ENCODE results near the gene PDYN.

Gene PDYN

DNA sequence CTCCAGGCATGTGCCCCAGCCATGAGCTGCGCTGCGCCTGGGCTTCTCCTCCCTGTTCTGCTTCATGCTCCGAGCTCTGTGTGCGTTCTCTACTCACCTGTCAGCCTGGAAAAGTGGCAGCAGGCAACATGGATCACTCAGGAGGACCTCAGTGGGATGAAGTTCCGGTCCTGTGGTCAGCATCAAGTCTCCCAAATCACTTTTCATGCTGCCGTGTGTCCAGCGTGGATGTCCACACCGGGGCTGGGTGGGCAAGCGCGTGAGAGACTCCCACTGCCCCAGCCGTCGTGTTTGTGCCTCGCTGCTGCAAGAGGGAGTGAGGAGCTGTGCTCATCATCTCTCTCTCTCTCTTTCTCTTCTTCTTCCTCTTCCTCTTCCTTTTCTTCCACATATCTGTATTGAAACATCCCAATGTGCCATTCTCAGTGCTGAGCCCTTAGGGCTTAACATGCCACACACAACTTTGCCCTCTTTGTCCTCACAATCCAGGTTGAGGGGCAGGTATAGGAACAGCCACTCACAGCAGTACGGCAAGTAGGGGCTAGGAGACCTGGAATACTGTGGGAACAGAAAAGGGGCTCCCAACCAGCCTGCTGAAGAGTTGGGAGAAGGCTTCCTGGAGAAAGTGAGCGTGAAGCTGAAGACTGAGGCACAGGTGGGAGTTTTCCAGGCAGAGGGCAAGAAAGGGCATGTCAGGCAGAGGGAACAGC lies 3.8 kb upstream of the PDYN start:
- DNase-seq (ENCODE audit: low read depth) = no peak
- H3K4me3 ChIP-seq (ENCODE audit: low read depth, low read length) = no peak overlapping the region

DNA sequence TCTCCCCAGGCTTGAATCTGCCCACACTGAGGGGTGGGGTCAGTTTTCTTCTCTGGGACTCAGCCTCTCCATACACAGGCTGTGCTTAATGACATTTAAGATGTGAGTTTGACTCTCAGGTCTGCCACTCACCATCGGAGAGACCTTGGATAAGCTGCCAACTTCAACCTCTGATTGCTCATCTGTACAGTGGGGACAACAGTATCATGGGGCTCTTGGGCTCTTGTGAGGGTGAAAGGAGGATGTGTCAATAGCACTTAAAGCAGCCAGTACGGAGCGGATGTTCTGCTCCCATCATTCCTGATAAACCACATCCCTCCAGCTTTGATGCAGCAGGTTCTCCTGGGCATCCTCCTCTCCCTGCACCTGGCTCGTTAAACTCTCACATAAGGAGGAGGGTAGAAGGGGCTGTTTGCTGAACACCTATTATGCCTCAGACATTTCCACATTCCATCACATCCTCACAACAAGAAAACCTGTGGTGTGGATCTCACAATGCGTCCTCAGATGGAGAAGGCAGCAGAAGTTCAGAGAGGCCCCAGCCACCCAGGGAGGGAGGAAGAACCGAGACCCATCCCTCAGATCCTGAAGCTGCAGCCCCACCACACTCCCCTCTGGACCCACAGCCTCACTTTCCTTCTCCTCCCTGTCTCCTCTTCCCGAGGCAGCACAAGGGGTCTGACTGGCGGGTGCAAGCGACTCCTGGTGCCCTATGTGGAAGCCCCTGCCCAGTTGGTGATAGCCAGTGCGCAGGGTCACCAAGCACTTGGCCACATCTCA lies 1.9 kb upstream of the PDYN start:
- DNase-seq (ENCODE audit: low read depth) = no peak
- no peak overlapping the region for H3K4me3 ChIP-seq (ENCODE audit: low read depth, low read length)

DNA sequence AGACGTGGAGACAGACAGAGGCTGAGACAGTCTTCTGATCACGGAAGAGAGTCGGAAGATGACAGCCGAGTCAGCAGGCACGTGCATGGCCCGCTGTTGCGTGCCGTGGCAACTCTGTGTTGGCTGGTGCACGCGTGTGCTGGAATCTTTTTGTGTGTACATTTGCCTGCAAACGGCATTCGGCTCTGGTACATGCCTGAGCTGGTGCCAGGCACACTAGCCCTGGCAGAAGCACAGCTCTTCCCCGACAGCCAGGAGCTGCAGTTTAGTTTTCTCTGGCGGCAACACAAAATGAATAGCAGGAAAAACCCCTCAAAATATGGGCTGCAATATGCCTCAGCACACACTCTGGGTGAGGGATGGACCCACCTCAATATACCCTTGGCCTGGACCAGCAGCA lies 769 bp upstream of the PDYN start:
- DNase-seq (ENCODE audit: low read depth) = no peak
- no peak overlapping the region for H3K4me3 ChIP-seq (ENCODE audit: low read depth, low read length)

DNA sequence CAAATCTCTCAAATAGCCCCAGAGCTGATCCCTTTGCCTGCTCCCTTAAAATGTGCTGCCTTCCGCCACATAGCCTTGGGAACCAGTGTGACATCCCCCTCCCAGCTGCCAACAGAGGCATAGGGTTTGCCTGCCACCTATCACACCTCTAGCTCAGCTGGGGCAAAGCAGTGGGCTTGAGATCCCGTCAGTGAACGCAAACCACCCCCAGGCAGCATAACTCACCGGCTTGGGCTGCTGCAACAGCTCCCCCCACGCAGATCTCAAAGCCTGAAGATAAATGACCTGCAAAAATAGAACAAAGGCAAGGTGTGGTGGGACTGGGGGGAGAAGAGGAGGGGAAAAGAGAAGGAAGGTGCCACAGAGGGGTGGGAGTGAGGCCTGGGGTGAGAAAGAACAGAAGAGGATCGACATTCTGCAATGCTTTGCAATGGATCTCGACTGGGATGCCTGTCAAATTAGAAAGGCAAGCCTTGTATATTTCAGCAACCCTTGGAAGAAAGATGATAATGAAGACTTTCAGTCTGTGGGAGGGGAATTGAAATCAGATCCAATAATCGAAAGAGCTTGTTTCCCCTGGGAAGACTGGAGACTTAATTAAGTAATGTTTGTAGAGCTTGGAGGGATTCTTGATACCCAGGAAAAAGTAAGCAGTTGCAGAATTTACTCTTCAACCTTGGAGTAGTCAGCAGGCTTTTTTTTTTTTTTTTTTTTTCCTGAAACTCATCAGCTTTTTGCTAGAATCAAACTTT lies 1.3 kb downstream of the PDYN start:
- no peak overlapping the region for H3K4me3 ChIP-seq (ENCODE audit: low read depth, low read length)
- DNase-seq (ENCODE audit: low read depth) = no peak

DNA sequence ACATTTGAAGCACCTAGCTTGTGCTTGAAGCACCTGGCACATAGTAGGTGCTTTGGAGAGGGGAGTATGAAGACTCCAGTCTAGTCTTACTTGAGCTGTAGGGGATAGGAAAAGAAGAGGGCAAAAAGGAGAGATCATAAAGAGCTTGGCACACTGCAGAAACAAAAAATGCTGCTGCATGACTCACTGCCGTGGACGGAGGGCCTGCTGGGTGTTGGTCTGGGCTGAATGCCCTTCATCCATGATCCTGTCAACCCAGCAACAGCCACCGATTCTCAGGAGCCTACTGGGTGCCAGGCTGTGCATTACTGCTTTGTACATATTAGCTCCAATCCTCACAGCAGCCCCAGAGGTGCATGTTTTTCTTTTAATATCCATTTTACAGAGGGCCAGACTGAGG lies 6.0 kb downstream of the PDYN start:
- no peak for DNase-seq (ENCODE audit: low read depth)
- no peak overlapping the region for H3K4me3 ChIP-seq (ENCODE audit: low read depth, low read length)

DNA sequence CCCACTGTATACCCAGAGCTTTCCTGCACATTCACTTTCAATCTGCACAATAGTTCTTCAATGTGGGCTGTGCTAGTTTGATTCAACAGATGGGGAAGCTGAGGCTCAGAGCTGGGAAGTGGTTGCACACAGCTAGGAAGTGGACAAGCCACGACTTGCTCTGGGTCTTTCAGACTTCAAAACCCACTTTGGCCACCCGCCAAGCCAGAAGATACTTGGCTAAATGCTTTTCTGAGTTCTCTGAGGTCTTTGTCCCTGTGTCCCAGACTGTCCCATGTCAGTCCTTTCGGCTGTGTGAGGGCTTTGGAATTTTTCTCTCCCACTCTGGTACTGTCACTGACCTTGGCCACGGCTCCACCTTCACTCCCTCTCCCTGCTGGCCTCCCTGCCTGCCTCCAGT lies 10.6 kb downstream of the PDYN start:
- H3K4me3 ChIP-seq (ENCODE audit: low read depth, low read length) = no peak overlapping the region
- no peak for DNase-seq (ENCODE audit: low read depth)

DNA sequence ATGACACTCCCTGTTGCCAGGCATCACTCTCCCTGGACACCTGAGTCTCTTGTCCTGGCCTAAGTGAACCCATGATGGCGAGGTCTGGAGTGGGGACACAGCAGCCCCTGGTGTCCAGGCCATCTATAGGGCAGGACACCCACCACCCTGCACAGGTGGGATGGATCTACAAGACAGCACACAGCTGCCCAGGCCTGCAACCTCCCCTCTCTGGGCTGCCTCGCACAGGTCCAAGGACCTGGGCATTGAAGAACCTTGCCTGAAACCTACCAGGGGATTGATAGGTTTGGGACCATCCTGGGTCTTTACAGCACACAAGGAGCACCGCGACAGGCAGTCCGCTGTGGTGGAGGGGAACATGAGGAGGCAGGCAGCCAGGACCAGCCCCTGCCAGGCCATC lies 11.2 kb downstream of the PDYN start:
- H3K4me3 ChIP-seq (ENCODE audit: low read depth, low read length) = no peak overlapping the region
- no peak for DNase-seq (ENCODE audit: low read depth)

DNA sequence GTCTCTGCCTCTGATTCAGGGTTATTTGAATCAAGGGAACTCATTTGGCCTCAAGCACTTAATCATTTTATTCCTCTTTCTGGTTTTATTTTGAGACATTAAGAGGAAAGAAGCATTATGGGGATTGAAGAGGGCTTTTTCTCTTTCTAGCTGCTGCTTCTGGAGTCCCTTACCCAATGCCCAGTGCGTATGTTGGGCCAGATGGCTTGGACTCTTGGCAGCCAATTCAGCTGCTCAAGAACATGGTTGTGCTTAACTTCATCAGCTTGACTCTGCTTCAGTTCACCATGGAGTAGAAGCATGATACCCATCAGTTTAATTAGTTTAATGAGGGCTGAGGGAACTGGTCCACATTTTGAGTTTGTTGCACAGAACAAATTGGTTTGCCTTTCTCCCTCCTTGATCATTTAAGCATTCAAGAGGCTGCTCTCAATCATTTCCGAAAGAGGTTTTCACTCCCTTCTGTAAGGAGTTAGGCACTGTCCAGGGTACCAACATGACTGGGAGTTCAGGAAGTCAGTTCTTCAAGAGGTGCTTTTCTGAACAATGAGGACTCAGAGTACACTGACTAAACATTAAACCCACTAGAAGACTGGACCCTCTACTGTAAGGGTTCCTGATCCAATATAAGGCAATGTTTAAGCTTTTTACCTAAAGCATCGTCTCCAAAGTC lies 14.6 kb downstream of the PDYN start:
- H3K4me3 ChIP-seq (ENCODE audit: low read depth, low read length) = no peak overlapping the region
- DNase-seq (ENCODE audit: low read depth) = no peak

DNA sequence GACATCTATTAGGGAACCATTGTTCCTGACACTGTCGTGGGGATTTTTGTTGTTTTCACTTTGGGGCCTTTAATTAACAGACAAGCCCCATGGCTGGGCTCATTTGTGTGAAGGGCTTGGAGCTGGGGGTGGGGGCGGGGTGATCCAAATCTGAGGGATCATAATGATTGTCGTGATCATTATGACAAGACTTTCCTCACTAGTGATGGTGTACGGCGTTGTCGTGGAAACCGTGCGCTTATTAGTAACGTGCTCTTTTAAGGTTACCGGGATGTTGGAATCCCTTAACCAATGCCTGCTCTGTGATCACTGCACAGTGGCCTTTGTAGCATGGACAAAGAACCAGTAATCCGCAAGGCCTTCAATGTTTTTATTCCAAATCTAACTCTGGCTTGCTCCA lies 18.6 kb downstream of the PDYN start:
- no peak overlapping the region for H3K4me3 ChIP-seq (ENCODE audit: low read depth, low read length)
- no peak for DNase-seq (ENCODE audit: low read depth)

DNA sequence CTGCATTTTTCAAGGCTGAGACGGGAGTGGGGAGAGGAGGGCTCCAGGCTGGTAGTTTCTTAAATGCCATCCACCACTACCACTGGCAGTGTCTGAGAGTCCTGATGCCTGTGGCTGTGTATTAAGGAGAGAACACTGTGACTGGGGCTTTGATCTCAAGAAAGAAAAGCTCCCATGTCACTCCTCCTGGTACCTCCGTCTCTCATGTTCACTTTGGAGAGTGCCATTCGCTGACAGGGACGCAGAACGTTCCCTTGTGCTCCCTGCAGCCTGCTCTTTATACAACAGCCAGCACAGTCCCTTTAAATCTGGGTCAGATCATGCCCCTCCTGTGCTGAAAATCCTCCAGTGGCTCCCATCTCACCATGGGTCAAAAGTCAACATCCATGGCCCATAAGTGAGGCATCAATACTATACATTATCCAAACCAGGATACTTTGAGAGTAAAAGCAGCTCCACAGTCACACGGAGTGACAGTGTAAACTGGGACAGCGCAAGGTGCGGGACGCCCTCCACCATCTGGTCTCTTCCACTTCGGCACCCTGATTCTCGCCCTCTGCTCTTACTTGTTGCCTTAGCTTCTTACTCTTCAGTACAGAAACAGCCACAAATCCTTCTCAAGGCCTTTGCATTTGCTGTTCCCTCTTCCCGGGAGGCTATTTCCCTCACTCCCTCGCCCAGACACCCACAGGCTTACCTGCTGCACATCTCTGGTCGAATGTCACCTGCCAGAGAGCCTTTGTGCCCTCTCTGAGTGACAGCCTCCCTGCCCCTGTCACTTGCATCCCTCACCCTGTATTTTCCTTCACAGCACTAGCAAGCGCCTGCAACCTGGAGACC lies 20.0 kb downstream of the PDYN start:
- no peak for DNase-seq (ENCODE audit: low read depth)
- no peak overlapping the region for H3K4me3 ChIP-seq (ENCODE audit: low read depth, low read length)

DNA sequence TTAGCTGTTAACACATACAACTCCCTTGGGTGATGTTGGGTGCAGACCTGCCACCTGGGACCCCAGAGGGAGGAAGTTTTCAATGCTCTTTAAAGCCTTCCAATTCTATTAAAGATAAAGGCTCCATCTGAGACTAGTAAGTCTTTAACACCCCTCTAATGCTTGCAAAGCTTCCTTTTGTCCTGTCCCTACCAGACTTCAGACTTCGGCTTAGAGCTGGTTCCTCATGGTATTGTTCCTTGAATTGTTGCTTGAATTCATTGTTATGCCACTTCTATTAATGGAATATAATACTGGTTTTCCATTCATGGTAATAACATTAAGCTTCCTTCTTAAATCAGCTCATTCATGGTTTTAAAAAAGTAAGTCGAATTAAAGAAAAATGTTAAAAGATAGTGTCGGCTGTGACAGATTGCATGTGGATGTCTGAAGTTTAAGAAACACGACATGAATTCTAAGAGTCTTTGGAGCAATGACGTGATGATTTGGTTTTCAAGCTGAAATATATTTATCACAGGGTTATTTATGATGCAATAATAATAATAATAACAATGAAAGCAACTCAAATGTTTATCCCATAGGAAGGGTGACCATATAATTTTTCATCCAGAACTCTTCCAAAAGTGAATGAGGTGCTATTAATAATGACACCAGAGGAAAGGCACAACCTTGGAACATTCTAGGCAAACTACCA lies 21.8 kb downstream of the PDYN start:
- no peak overlapping the region for H3K4me3 ChIP-seq (ENCODE audit: low read depth, low read length)
- DNase-seq (ENCODE audit: low read depth) = no peak

DNA sequence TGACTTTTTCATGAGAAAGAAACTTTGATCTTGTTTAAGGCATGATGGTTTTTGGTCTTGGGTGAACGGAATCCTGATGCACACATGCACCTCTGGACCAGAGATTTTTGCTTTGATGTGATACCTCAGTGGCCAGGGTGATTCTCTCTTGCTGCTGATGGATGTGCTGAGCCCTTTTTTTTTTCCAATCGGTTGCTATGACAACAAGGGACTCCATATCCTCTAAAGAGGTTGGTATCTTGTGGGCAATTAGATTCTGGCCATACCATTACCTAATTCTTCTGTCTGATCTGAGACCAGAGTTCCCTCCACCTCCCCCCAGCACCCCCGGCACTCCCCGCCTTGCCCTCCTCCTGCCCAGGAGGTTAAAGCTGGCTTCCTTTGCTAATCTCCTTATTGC lies 24.9 kb downstream of the PDYN start:
- no peak for DNase-seq (ENCODE audit: low read depth)
- no peak overlapping the region for H3K4me3 ChIP-seq (ENCODE audit: low read depth, low read length)

DNA sequence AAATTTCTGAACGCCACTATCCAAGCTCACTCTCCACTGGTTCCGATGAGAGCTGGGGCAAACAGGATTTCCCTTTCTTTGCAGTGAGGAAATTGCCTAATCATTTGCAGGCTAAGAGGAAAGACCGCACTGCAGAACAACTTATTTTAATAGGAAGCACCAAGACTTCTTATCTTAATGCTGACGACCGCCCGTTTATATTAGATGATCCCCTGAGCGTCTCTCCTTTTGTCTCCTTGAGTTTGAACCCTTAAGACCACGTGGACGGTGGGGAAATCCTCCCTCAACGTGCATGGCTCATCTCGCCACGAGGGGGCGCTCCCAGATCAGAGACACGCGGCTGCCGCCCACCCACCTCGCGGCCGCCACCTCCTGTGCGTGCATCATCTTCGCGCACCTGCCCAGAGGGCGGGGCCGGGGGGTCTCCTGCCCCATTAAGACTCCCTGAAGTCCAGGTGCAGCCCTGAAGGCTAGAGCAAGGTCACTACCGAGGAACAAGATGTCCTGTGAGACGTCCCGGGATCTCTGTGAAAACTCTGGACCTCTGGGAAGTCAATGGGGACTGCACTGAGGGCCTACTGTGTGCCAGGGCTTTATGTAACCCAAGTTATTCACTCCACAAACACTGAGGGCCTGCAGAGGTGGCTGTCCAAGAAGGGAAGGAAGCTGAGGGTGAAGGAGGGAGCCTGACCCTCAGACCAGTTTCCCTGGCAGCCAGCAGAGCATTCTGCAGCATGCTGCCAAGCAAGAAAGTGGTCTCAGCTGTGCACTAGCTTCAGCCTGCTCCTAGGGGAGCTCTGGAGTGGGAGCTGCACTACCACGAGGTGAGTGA lies 28.1 kb downstream of the PDYN start:
- peak overlapping the region; percentile 24 for H3K4me3 ChIP-seq (ENCODE audit: low read depth, low read length)

DNA sequence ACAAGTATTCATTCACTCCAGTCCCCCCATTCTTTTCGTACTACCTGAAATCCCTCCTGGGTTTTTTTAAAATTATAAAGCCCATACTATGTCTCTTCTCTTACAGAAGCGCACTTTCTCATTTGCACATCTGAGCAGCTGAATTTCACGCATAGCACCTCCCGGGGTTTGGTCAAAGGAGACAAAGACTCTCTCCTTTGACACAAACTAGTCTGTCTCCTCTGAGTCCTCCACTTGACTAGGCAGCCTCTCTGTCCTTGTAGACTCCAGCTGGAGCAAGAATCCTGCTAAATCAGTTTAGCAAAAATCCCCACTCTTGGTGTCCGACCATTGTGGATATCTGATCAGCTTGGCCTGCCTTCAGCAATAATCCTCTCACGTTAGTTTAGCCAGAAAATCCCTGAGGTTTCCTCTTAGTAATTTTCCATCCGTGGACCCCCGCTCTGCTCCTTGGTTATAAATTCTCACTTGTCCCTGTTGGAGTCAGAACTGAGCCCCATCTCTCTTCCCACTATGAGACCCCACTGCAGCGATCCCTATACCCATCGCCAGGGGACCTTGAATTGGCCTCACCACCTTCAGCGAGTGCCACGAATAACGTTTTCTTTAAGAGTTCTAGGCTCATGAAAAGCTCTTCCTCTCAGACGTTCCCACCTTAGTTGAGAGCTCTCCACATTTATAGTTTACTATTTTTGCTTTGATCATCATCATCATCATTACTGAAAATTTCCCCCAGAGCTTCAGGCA lies 29.0 kb downstream of the PDYN start:
- peak overlapping the region; percentile 24 for H3K4me3 ChIP-seq (ENCODE audit: low read depth, low read length)
- DNase-seq (ENCODE audit: low read depth) = no peak

More for the DNA sequence above, 28.1 kb downstream of the PDYN start:
- no peak for DNase-seq (ENCODE audit: low read depth)

DNA sequence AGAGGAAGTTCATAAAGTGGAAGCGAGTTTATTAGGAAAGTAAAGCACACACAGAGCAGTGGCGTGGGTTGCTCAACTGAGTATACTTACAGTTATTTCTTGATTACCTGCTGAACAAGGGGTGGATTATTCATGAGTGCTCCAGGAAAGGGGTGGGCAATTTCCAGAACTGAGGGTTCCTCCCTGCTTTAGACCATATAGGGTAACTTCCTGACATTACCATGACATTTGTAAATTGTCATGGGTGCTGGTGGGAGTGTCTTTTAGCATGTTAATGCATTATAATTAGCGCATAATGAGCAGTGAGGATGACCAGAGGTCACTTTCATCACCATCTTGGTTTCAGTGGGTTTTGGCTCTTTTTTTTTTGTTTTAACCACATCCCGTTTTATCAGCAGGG lies 29.8 kb downstream of the PDYN start:
- DNase-seq (ENCODE audit: low read depth) = no peak

DNA sequence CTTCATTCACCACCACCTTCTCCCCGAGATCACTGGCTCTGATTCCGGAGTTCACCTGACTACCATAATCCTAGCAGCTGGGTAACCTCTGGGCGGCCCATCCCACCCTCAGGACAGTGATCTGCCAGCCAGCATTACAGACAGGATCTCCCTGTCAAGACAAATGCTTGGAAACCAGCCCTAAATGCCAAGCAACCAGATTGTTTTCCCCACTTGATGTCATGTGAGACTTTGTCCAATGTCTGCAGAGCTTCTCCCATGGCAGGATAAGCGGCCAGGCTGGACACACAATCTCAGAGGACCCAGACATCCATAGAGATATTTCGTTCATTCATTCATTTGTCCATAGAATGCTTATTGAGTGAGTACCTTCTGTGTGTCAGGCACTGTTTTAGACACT lies 32.5 kb downstream of the PDYN start:
- no peak overlapping the region for H3K4me3 ChIP-seq (ENCODE audit: low read depth, low read length)
- DNase-seq (ENCODE audit: low read depth) = no peak

More for the DNA sequence above, 29.8 kb downstream of the PDYN start:
- H3K4me3 ChIP-seq (ENCODE audit: low read depth, low read length) = no peak overlapping the region

DNA sequence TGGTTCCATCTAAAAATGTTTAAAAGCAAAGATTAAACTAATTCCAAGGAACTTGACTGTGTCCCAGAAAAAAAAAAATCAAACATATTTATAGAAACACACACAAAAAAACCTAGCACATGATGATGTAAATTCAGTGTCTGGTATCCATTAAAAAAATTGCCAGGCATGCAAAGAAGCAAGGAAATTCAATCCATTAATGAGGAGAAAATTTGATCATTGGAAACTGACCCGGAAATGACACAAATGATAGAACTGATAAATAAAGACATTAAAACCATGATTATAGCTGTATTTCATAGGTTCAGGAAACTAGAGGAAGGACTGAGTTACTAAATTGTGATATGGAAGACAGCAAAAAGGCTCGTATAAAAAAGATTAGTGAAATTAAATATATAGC lies 34.7 kb downstream of the PDYN start:
- no peak for DNase-seq (ENCODE audit: low read depth)
- no peak overlapping the region for H3K4me3 ChIP-seq (ENCODE audit: low read depth, low read length)
